GM18505 (cell line): ENCODE results near the gene TCF23.

ENCODE experiments used
- ATAC-seq: cut with Tn5 transposase; IDR thresholded peaks from one replicate; pipeline ENCODE4 v1.9.1; 2021; ENCODE audit not compliant: unreplicated experiment
- POLR2A ChIP-seq: IDR thresholded peaks from 4 replicates; pipeline ENCODE4 v1.6.1; 2011; ENCODE audit warnings: borderline replicate concordance; ENCODE audit not compliant: insufficient read depth, insufficient read length; ENCODE audit errors: extremely low read depth

The TCF23 gene

GRCh38 chr2:27204566-27204965 is 55.8 kb downstream of the TCF23 start:
- no peak for TF ChIP-seq POLR2A
- no peak for ATAC-seq

DNA sequence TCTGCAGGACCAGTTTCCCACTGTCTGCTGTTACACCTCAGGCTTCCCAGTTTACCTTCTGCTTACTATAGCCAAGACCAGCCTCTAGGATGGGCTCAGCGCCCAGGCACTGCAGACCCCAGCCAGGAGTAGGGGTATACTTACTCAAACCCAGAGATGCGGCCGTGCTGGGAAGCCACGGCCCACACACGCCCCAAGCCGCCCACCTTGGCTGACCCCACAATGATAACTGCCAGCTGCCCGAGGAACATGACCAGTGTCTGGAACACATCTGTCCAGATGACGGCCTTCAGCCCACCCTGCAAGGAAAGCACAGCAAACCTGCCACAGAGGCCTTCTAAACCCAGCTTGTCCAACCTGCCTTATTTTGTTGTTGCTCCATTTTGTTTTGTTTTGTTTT is 56.4 kb downstream of the TCF23 start:
- ATAC-seq: no peak
- TF ChIP-seq POLR2A: no peak

DNA sequence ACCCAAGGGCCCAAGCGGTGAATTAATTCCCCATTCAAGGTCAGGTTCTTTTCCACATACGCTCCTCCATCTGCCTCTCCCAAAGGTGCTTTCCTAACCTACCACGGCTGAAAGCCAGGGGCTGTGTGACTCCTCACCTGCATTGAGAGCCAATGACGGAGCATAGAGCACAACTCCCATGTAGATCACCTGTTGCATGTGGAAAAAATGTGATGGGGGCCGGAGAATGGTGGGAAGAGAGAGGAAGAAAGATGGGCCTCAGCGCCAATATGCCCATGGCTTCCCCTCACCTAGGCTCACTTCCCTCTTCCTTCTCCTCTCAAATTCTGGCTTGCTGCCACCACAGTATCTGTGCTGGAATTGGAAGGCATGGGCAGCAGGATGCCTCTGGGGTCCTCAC is 57.5 kb downstream of the TCF23 start:
- no peak for TF ChIP-seq POLR2A
- ATAC-seq: no peak
